HG02885 (cell line): ENCODE measurements around the gene KIAA1671.
"Not testable (repeated sequence)": the region's sequence is repeated elsewhere in the genome, so short reads cannot be mapped to it uniquely, and the experiment has no call there.

Source experiments
- ATAC-seq: cut with Tn5 transposase; IDR thresholded peaks from one replicate; pipeline ENCODE4 v1.9.1; 2021; ENCODE audit warnings: mild to moderate bottlenecking; ENCODE audit not compliant: unreplicated experiment, poor library complexity

Gene KIAA1671

GRCh38 chr22:25161017-25161915 is 208.8 kb downstream of the KIAA1671 start:
- ATAC-seq: no peak

- ATAC-seq: no peak
Measured at GRCh38 chr22:25161916-25162530, 209.5 kb downstream of the KIAA1671 start.

GRCh38 chr22:25162561-25162960 is 210.0 kb downstream of the KIAA1671 start:
- ATAC-seq: no peak

DNA sequence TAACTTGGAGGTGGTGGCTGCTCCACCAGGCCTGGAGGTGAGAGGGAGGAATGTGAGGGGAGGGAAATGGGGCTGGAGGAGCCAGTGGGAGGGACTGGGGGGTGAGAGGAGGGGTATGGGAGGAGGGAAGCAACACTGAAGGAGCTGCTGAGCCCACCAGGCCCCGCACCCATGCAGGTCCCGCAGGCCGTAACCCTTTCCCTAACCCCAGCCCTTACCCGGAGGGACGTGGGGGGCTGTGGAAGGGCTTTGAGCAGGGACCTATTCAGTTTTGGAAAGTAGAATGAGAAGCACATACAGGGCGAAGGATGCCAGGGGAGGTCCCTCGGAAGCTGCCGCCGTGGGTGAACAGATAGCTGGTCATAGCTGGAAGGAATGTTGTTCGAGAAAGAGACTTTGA is 213.3 kb downstream of the KIAA1671 start:
- ATAC-seq: no peak

GRCh38 chr22:25166266-25167040 is 213.9 kb downstream of the KIAA1671 start:
- no peak for ATAC-seq

DNA sequence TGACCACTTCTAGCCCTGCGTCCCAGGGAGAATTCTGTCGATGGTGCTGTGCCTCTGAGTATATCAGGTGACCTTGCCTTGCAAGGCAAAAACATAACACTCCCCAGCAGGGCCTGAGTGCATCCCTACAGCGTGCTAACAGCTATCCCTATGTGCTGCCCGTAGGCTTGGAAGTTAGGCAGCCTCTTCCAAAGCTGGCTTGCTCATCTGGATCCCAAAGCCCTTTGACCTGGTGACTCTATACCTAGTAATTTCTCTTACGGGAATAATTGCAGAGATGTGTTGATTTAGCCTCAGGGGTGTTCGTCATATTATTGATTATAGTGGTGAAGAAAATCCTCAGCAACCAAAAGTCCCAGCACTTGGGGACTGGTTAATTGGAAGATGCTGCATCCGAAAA is 214.6 kb downstream of the KIAA1671 start:
- no peak for ATAC-seq

DNA sequence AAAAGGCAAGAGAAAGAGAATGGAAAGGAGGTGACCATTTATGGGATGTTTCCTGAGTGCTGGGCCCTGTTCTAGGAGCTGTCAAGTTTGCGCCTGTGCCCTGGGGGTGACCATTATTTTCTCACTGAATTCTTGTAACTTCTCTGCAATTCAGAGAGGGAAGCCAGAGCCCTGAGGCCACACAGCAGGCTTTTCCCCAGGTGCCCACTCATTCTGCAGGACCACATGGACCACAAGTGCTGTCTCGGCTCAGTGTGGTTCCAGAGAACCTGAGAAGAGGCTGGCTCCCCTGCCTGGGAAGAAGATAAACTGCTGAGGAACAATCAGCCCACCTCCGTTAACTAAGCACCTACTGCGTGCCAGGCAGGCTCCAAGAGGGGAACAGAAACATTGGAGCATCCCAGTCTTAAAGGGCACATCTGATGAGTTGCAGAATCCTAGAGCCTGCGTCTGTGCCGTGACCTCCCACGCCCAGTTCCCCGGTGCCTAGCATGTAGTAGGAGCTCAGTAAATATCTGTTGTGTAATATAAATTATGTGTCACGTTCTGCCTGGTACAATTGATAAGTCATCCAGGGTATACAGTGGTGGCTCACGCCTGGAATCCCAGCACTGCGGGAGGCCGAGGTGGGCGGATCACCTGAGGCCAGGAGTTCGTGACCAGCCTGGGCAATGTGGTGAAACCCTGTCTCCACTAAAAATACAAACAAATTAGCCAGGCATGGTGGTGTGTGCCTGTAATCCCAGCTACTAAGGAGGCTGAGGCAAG is 215.5 kb downstream of the KIAA1671 start:
- ATAC-seq: no peak

- no peak for ATAC-seq
Measured at GRCh38 chr22:25169278-25170031, 216.9 kb downstream of the KIAA1671 start.

DNA sequence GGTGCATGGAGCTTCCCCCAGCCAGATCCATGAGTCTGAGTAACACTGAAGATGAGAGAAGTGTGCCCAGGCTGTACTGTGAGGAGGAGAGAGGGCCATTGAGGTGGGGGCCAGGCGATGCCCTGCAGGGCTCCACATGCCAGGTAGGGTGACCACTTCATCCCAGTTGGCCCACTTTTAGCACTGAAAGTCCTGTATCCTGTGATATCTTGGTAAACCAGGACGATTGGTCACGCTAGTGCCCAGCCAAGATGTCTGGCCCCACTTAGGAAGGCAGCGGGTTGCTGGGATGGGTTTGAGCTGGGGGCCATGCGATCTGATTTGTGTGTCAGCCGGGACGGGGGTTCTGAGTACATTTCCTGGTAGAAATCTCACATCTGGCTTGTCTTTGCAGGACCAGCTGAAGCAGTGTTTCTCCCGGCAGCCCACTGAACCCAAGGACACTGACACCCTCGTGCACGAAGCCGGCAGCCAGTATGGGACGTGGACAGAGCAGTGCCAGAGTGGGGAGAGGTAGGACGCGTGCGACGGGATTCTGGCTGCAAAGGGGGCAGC is 218.0 kb downstream of the KIAA1671 start:
- no peak for ATAC-seq

DNA sequence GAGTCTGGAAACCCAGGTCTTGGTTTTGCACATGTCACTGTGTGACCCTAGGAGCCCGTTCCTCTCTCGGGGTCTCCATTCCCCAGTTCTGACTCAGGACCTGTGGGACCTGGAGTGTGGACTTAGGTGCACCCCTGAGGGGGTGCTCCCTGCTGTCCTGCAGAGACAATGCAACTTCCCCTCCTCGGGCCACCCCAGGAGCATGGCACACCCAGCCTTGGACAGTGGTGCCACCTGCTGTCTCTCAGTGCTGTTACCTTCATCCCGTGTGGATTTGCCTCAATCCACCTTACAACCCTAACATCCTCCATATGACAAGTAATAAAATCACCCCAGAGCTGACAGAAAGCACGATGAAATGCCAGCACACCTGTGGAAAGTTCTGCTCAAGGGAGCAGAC is 219.6 kb downstream of the KIAA1671 start:
- ATAC-seq: no peak

DNA sequence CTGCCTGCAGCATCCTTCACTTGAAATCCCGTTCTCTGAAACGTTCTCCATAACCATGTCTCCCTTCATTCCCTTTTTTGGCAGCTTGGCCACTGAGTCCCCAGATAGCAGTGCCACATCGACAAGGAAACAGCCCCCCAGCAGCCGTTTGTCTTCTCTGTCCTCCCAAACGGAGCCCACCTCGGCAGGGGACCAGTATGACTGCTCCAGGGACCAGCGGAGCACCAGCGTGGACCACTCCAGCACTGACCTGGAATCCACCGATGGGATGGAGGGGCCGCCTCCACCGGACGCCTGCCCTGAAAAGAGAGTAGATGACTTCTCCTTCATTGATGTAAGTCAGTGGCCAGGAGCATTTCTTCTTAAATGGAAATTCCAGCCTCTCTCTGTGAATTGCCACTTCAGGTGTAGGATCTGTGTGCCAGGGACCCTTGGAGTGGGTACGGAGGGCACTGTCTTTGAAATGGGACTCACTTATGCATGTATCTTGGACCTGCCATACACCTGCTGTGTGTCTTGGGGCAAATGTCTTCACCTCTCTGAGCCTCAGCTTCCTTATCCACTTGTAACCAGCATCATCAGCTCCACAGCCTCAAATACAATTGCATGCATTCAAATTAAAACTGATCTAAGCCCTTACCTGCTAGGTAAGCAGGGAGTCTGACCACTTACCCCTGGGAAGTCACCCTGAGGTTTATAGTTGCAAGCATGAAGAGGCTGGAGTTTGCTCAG is 221.8 kb downstream of the KIAA1671 start:
- ATAC-seq: no peak

- no peak for ATAC-seq
Measured at GRCh38 chr22:25174888-25175411, 222.4 kb downstream of the KIAA1671 start.

- ATAC-seq: no peak
Measured at GRCh38 chr22:25176175-25176574, 223.7 kb downstream of the KIAA1671 start.

DNA sequence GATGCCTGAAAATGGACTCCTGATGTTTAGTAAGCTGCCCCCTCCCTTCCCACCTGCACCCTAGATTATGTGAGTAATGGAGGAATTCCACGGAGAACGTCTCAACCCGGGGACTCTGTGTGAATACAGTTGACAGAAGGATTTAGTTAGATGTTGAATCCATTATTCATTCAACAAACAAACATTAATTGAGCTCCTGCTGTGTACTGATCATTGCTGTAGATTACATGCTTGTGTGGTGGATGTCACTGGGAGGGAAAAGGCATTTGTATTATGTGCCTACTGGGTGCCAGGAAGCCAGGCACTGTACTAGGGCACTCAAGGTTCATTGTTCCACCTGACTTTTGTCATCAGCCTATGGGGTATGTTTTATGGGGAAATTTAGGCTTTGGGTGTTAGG is 224.3 kb downstream of the KIAA1671 start:
- ATAC-seq: no peak

- ATAC-seq: no peak
Measured at GRCh38 chr22:25177226-25177625, 224.7 kb downstream of the KIAA1671 start.

DNA sequence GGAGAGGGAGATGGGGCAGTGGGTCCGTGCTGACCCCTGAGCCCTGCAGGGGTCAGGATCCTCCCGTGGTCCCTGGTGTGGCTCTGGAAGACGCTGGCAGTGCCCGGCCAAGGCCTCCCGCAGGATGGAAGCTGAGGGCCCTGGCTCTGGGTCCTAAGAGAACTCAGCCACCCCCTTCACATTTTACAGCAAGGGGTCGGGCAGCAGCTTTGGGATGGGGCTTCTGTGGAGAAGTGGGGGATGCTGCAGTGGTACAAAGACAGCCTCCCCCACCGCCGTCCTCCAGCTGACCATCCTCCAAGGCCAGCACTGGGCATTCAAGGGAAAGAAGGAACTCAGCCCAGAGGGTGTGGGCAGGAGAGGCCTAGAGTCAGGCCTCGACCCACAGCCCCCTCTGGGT is 225.4 kb downstream of the KIAA1671 start:
- no peak for ATAC-seq

DNA sequence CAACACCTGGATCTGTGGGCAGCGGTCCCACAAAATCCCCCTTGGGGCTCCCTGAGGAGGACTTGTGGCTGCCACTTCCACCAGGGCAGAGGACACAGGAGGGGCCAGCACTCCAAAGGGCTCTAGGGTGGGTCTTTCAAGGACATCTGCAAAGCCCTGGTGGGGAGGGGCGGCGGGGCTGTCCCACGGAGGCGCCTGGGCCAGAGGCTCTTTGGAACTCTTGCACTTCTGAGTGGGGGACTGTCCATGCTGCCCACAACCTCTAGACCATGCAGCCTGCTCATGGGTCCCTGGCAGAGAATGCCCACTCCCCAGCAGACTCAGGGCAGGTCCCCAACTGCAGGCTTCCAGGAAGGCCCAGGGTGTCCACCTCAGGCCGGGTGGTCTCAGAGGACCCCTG is 225.8 kb downstream of the KIAA1671 start:
- not testable (repeated sequence) for ATAC-seq

- not testable (repeated sequence) for ATAC-seq
Measured at GRCh38 chr22:25178869-25179631, 226.5 kb downstream of the KIAA1671 start.
